GM18951 (cell line): ENCODE measurements around the gene TRPC4AP.
"Not testable (repeated sequence)": the region's sequence is repeated elsewhere in the genome, so short reads cannot be mapped to it uniquely, and the experiment has no call there.

Experiments used
- POLR2A ChIP-seq: IDR thresholded peaks from 4 replicates; pipeline ENCODE4 v1.6.1; 2011; ENCODE audit warnings: mild to moderate bottlenecking; ENCODE audit not compliant: insufficient read length, insufficient read depth; ENCODE audit errors: extremely low read depth
- in situ Hi-C: fragments of 300-500 bp; cut with MboI; formaldehyde crosslinking; loops from one replicate; pipeline ENCODE4 v1.12.0; 2022; ENCODE audit warnings: low sequenced_read_pairs, mixed read lengths, inconsistent platforms; ENCODE audit not compliant: unreplicated experiment

TRPC4AP gene

GRCh38 chr20:35059110-35059509 is 33.5 kb downstream of the TRPC4AP start:
- TF ChIP-seq POLR2A, result no peak

GRCh38 chr20:35055445-35056276 is 36.9 kb downstream of the TRPC4AP start:
- TF ChIP-seq POLR2A, result no peak
- in situ Hi-C loops, result no loop called here

More at GRCh38 chr20:35059110-35059509, 33.5 kb downstream of the TRPC4AP start:
- in situ Hi-C loops, result no loop called here

- in situ Hi-C loops, result no loop called here
- TF ChIP-seq POLR2A, result no peak
Measured at GRCh38 chr20:35054814-35055213, 37.8 kb downstream of the TRPC4AP start.

GRCh38 chr20:35052616-35053015 is 40.0 kb downstream of the TRPC4AP start:
- in situ Hi-C loops, result not testable (repeated sequence)

GRCh38 chr20:35049776-35050352 is 42.7 kb downstream of the TRPC4AP start:
- TF ChIP-seq POLR2A, result no peak
- in situ Hi-C loops, result no loop called here

GRCh38 chr20:35048739-35049138 is 43.9 kb downstream of the TRPC4AP start:
- no peak for TF ChIP-seq POLR2A
- in situ Hi-C loops, result no loop called here

- TF ChIP-seq POLR2A, result no peak
- in situ Hi-C loops, result no loop called here
Measured at GRCh38 chr20:35042268-35042667, 50.3 kb downstream of the TRPC4AP start.

GRCh38 chr20:35040646-35041045 is 52.0 kb downstream of the TRPC4AP start:
- TF ChIP-seq POLR2A, result no peak
- in situ Hi-C loops, result no loop called here

GRCh38 chr20:35039846-35040489 is 52.6 kb downstream of the TRPC4AP start:
- TF ChIP-seq POLR2A, result no peak
- in situ Hi-C loops, result no loop called here

- in situ Hi-C loops, result no loop called here
- no peak for TF ChIP-seq POLR2A
Measured at GRCh38 chr20:35039146-35039545, 53.5 kb downstream of the TRPC4AP start.

- TF ChIP-seq POLR2A, result no peak
- in situ Hi-C loops, result no loop called here
Measured at GRCh38 chr20:35034145-35034544, 58.5 kb downstream of the TRPC4AP start.

- TF ChIP-seq POLR2A, result no peak
- in situ Hi-C loops, result no loop called here
Measured at GRCh38 chr20:35030136-35030535, 62.5 kb downstream of the TRPC4AP start.

- TF ChIP-seq POLR2A, result no peak
- in situ Hi-C loops, result no loop called here
Measured at GRCh38 chr20:35027301-35027700, 65.3 kb downstream of the TRPC4AP start.

GRCh38 chr20:35025116-35025515 is 67.5 kb downstream of the TRPC4AP start:
- in situ Hi-C loops, result no loop called here
- TF ChIP-seq POLR2A, result no peak
